GM12878 (cell line): Measurements from ENCODE around the gene INAFM1.

Experiments
- EZH2 ChIP-seq: IDR thresholded peaks from 2 replicates; pipeline ENCODE4 v1.6.1; 2012; ENCODE audit warnings: low read depth, mild to moderate bottlenecking, control low read depth, inconsistent platforms, low read length, borderline replicate concordance; ENCODE audit not compliant: control insufficient read depth
- FOXK2 ChIP-seq: fragments of 450-650 bp; IDR thresholded peaks from 2 replicates; pipeline ENCODE4 v1.6.1; 2017; ENCODE audit warnings: mild to moderate bottlenecking, moderate library complexity
- MXI1 ChIP-seq: fragments of 150-350 bp; IDR thresholded peaks from 2 replicates; pipeline ENCODE4 v1.6.1; 2011; ENCODE audit warnings: low read depth, mild to moderate bottlenecking, inconsistent platforms, low read length, improper control_type of control experiment

DNA sequence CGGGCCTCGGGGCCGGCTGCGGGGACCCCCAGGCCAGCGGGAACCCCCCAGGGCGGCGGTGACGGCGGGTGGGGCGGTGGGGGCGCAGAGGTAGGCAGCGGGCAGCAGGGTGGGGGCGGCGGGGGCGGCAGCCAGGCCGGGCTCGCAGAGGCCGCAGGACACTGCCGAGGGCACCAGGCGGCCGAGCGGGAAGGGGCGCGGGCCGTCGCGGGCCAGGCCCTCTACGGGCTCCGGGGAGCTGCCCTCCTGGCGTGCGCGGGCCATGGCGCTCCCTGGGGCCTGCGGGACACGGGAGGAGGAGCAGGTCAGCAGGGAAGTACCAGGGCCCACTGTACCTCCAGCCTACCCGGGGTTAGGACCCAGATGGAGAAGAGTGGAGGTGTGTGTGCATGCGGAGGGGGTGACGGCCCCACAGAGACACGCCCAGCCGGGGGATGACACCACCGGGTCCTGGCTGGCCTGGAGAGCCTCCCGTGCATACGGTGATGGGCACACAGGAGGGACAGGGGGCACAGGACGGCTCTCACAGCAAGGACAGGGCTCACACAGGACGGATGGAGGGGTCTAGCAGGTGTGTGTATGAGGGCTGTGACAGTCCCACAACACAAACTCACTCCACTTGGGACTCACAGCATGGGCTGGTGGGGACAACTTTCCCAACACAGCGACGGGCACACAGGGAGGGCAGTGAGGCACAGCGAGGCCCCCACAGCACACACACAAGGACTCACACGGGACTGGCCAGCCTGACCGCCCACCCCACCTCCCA lies 46.3 kb upstream of the INAFM1 start:
- TF ChIP-seq FOXK2 (no peak), MXI1 (peak; percentile 69; the same call in 1 of the 2 replicates), EZH2 (no peak)
